Lung (tissue), 12 donors: Measurements from ENCODE around the gene NFASC. TPM values are rescaled to one million over a fixed set of nuclear protein-coding genes. Genes with fewer than 3 reads are reported as not detected.

Experiments used
- ATAC-seq: fragments of 200-7000 bp; cut with Tn5 transposase; one replicate; pipeline ENCODE4 v1.9.1; 2020; ENCODE audit warnings: moderate number of reproducible peaks; ENCODE audit not compliant: insufficient read depth, low FRiP score
- DNase-seq, 3 donors: peaks; one replicate each; pipeline ENCODE4 v3.0.0-alpha.2; 2013 to 2017
- H3K27ac ChIP-seq, 2 donors: one replicate each; pipeline ENCODE4 v1.5.1; 2013; ENCODE audit warnings: mild to moderate bottlenecking in 2 of 2, moderate library complexity in 2 of 2, control low read depth in 1 of 2, inconsistent platforms in 1 of 2, low read depth in 1 of 2, low read length in 1 of 2
- H3K27me3 ChIP-seq, 3 donors: one replicate each; pipeline ENCODE4 v1.5.1; 2013; ENCODE audit warnings: low read length in 2 of 3; ENCODE audit not compliant: control insufficient read depth in 3 of 3, insufficient read depth in 3 of 3
- H3K36me3 ChIP-seq, 4 donors: one replicate each; pipeline ENCODE4 v1.5.1; 2013; ENCODE audit warnings: low read length in 4 of 4, mild to moderate bottlenecking in 1 of 4, moderate library complexity in 1 of 4; ENCODE audit not compliant: control insufficient read depth in 4 of 4, insufficient read depth in 4 of 4
- H3K4me1 ChIP-seq, 5 donors: one replicate each; pipeline ENCODE4 v1.5.1; 2013; ENCODE audit warnings: low read length in 5 of 5, mild to moderate bottlenecking in 2 of 5, moderate library complexity in 1 of 5; ENCODE audit not compliant: control insufficient read depth in 5 of 5, insufficient read depth in 5 of 5
- H3K4me3 ChIP-seq: one replicate; pipeline ENCODE4 v1.5.1; 2013; ENCODE audit warnings: mild to moderate bottlenecking, control low read depth, moderate library complexity
- H3K9ac ChIP-seq, 2 donors: one replicate each; pipeline ENCODE4 v1.5.1; 2013; ENCODE audit warnings: low read length in 2 of 2, control low read depth in 1 of 2; ENCODE audit not compliant: insufficient read depth in 1 of 2
- H3K9me3 ChIP-seq, 4 donors: one replicate each; pipeline ENCODE4 v1.5.1; 2013; ENCODE audit warnings: low read length in 3 of 4, mild to moderate bottlenecking in 1 of 4, moderate library complexity in 1 of 4; ENCODE audit not compliant: control insufficient read depth in 4 of 4, insufficient read depth in 3 of 4
- CTCF ChIP-seq: IDR thresholded peaks from 2 replicates; pipeline ENCODE4 v1.5.1; 2012; ENCODE audit warnings: mild to moderate bottlenecking; ENCODE audit errors: control extremely low read depth, extremely low read depth
- WGBS, 2 donors: extraction: QIAGEN DNeasy Blood & Tissue Kit; methylation state at CpG; one replicate each; pipeline ENCODE4 v1.1.7; 2013; 5-methylcytosine and 5-hydroxymethylcytosine counted together
- polyA plus RNA-seq, 2 donors: library from polyadenylated mRNA; stranded (reverse); fragments of 200-250 nt; gene quantifications; one replicate each; pipeline ENCODE4 v1.2.1, GENCODE V29; 2013
- total RNA-seq, 2 donors: library from RNA; depleted of rRNA in 1 of 2; stranded (reverse); fragments of >200 nt in 1 of 2; gene quantifications; one replicate each; pipeline ENCODE4 v1.2.1, GENCODE V29; 2014 to 2021
- donor health status: control.
- donor health status: control.
- donor health status: Bipolar disorder and iron deficiency.
- donor health status: healthy.
- donor health status: DM: yes; HTN: yes; CAD: no.

The NFASC gene
- total and polyA plus RNA-seq, 4 donors, result 1.8 to 11.2 (median 3.8) TPM

GRCh38 chr1:205015241-205015640, 144.6 kb downstream of the NFASC start:
- H3K4me1 ChIP-seq, result peaks cover 0 to 18% (median 1%) of the 10 kb centered on the region in 5 donors
- no peak for TF ChIP-seq CTCF
- no peaks in the 10 kb centered on the region for H3K36me3 ChIP-seq
- H3K9me3 ChIP-seq, result no peaks in the 10 kb centered on the region
- H3K9ac ChIP-seq, result no peak overlapping the region
- H3K4me3 ChIP-seq, result no peak overlapping the region
- H3K27me3 ChIP-seq, result no peaks in the 10 kb centered on the region
- ATAC-seq (no peak), DNase-seq (no peak)
- H3K27ac ChIP-seq, result no peak overlapping the region
- WGBS, 2 donors, result 76 to 86% methylated on average over 9 of the region's 9 CpGs

- TF ChIP-seq CTCF, result no peak
- H3K36me3 ChIP-seq, result no peaks in the 10 kb centered on the region
- no peak overlapping the region for H3K4me3 ChIP-seq
- ATAC-seq (no peak), DNase-seq (no peak)
- 93% methylated on average over 9 of the region's 9 CpGs for WGBS, 2 donors
- no peak overlapping the region for H3K9ac ChIP-seq
- no peak overlapping the region for H3K27ac ChIP-seq
- no peaks in the 10 kb centered on the region for H3K9me3 ChIP-seq
- H3K27me3 ChIP-seq, result no peaks in the 10 kb centered on the region
- H3K4me1 ChIP-seq, result peaks cover 0 to 18% (median 1%) of the 10 kb centered on the region in 5 donors
Observed at GRCh38 chr1:205016075-205016474, 145.4 kb downstream of the NFASC start.

GRCh38 chr1:205016584-205016983, 145.9 kb downstream of the NFASC start:
- ATAC-seq (no peak), DNase-seq (no peak)
- Histone ChIP-seq H3K4me1 (peaks cover 0 to 18% (median 1%) of the 10 kb centered on the region in 5 donors), H3K27me3 (no peaks in the 10 kb centered on the region), H3K9me3 (no peaks in the 10 kb centered on the region), H3K27ac (no peak overlapping the region), H3K4me3 (no peak overlapping the region), H3K9ac (no peak overlapping the region), H3K36me3 (no peaks in the 10 kb centered on the region)
- TF ChIP-seq CTCF, result no peak
- WGBS, 2 donors, result 93 to 95% methylated on average over 13 of the region's 13 CpGs

- H3K9me3 ChIP-seq, result no peaks in the 10 kb centered on the region
- H3K4me3 ChIP-seq, result no peak overlapping the region
- no peaks in the 10 kb centered on the region for H3K36me3 ChIP-seq
- 87 to 93% methylated on average over 6 of the region's 6 CpGs for WGBS, 2 donors
- no peak for TF ChIP-seq CTCF
- peaks cover 0 to 18% (median 1%) of the 10 kb centered on the region in 5 donors for H3K4me1 ChIP-seq
- no peaks in the 10 kb centered on the region for H3K27me3 ChIP-seq
- DNase-seq (no peak), ATAC-seq (no peak)
- no peak overlapping the region for H3K9ac ChIP-seq
- H3K27ac ChIP-seq, result no peak overlapping the region
Observed at GRCh38 chr1:205017001-205017400, 146.3 kb downstream of the NFASC start.
